ENCODE results near the gene NSUN2.
"Not testable (repeated sequence)": the region's sequence is repeated elsewhere in the genome, so short reads cannot be mapped to it uniquely, and the experiment has no call there.

Gene NSUN2

DNA sequence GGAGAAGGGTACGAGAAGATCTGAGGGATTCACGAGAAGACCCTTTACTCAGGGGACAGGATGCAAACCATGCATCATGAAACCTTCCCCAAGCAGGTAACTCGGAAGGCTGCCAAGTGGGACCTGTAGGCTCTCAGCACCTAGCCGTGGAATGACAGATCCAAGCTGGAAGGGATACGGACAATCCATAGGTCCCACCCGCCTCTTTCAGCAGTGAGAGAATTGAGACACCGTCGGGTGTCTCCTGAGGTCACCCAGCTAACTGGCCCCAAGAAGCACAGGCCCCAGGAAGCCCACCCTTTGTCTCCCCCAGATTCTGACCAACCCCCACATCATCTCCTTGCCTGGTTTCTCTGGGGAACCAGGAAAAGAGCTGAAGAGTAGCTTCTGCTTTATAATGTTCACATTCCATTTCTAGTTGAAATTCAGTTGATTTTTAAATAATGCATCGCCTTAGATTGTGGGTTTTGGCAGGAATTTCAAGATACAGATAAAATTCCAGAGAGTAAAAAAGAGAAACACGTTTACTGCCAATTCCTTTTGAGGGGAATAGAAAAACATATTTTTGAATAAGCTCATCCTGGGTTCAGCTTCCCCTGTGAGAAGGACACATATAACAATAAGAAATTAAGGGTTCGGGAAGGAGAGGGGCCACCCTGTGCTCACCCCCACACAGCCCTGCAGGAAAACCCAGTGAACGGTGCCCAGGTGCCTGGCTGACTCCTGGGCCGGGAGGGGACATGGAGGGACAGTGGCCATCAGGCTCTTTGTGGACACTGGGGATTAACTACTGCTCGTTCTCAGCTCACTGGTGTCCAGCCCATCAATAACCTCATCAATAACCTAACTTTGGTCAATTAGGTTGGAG, 51.1 kb downstream of the NSUN2 start:
- DNase-seq = no peak

DNA sequence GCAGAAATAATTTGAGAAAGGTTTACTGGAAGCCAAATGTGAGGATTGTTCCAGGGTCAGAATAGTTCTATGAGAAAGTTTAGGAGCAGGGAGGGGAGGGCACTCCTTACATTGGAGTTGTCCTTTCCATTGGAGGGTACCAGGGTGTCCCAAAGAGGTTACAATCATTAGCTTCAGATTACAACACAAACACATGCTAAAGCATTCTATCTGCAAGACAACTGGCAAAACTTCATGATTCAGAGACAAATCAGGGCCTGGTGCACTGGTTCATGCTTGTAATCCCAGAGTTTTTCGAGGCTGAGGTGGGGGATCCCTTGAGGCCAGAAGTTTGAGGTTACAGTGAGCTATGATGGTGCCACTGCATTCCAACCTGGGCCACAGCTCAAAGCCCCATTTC, 51.8 kb downstream of the NSUN2 start:
- DNase-seq = no peak

DNA sequence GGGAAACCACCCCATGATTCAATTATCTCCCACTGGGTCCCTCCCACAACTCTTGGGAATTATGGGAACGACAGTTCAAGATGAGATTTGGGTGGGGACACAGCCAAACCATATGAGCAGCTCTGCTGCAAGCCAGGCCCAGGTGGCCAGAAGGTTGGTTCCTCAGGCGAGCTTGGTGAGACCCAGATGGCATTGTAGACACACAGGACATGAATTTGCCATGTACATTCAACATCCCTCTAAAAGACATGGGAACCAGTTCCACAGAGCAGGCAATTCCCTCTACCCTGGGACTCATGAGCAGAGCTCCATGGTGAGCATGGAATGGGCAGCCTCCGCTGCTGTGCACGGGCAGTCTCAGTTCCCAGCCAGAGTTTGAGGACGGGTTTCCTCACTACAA, 53.3 kb downstream of the NSUN2 start:
- DNase-seq = no peak

DNA sequence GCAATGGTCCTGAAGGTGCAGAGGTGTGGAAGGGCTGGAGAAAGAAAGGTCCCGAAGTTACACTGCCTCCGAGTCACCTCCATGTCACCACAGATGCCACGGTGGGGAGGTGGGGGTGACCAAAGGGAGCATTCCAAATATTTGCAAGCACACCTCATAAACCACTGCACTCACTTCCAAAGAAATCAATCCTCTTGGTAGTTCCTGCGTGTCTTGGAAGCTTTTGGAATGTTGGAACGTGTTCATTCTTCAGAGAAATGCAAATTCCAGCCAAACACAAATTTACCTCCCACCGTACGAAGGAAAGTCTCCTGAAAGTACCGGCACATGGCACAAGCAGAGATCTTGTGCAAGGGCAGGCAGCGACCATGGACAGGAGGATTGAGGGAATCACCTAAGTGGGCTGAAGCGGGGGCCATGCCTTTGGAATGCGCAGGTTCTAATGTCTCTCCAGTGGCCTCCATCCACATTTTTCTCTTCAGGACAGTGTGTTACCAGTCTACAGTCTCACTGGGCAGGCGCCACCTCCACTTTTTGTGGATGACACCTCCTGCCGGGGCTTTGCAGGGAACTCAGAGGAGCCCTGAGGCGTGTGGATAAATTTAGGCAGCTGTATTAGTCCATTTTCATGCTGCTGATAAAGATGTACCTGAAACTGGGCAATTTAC, 54.0 kb downstream of the NSUN2 start:
- DNase-seq = no peak

DNA sequence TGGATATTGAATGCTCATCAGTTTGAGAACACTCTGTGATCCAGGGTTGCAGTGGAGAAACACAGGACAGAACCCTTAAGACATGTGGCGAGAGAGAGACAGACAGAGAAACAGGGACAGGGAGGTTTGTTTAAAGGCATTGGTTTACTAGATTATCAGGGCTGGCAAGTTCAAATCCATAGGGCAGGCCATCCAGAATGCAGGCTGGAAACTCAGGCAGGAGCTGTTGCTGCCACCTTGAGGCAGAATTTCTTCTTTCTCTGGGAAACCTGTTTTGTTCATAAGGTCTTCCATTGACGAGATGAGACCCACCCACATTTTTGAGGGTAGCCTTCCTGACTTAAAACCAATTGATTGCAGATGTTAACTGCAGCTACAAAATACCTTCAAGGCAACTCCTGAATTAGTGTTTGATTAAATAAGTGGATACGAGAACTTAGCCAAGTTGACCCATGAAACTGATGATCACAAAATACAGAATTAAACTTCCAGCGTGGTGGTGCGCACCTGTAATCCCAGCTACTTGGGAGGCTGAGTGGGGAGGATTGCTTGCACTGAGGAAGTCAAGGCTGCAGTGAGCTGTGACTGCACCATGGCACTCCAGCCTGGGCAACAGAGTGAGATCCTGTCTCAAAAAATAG, 55.9 kb downstream of the NSUN2 start:
- DNase-seq = no peak

DNA sequence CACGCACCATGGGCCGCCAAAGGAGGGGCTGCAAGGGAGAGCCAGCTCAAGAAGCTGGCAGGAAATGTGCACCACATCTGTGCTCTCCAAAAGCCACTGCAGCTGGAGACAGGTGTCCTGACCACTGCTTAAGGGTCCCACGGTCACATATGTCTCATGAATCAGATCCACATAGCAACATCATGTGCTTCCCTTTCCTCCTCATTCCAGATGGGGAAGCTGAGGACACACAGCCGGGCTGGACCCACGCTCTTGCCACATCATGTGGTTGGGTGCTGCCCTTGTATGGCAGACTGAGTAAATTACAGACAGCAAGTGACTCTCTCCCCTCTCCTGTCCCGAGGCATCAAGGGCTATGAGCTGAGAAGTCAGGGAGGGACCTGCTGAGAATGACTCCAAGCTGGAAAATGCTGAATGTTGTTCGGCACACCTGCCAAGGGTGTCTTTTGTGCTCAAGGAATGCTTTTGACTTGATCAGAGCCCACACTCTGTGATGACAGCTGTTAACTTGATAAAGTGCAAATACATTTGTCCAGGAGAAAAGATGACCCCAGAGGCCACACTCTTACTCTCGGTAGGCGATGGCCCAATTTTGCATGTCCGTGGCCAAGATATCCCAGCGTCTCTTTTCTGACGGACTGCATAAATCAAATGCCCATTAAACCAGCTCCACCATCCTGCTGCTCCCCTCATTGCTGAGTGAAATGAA, 58.2 kb downstream of the NSUN2 start:
- no peak for DNase-seq

DNA sequence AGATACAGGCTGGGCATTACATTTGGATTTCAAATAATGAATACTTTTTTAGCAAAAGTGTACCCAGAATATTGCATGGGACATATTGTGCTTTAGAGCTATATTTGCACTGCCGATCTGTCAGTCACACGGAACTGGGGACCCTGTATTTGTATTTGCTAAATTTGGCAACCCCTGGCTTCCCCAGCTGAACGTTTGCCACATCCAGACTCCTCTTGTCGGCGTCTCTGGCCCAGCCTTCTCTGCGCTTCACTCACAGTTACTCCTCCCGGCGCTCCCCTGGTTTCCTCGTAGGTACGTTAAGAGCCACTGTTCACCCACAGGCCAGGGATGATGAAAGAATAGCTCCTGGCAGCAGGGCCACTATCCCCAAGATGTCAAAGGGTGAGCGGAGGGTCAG, 58.7 kb downstream of the NSUN2 start:
- DNase-seq = no peak

DNA sequence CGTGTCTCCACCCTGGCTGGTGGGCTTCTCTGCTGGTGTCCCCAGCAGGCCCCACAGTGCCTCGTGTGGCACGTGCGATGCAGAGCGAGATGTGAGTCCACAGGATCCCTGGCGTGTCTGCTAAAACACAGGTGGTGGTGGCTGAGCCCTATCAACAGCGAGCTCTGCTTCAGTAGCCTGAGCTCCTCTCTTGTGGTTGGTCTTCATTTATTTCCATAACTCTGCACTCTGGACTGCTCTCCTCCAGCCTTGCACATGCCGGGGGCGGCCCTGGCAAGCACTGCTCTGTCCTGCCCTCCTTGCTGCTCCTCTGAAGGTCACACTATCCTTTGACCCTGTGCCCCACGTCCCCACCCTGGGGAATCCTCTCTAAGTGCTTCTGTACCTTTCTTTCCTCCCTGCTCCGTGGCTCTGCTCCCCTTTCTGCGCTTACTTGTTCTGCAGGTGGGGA, 59.2 kb downstream of the NSUN2 start:
- DNase-seq = no peak

DNA sequence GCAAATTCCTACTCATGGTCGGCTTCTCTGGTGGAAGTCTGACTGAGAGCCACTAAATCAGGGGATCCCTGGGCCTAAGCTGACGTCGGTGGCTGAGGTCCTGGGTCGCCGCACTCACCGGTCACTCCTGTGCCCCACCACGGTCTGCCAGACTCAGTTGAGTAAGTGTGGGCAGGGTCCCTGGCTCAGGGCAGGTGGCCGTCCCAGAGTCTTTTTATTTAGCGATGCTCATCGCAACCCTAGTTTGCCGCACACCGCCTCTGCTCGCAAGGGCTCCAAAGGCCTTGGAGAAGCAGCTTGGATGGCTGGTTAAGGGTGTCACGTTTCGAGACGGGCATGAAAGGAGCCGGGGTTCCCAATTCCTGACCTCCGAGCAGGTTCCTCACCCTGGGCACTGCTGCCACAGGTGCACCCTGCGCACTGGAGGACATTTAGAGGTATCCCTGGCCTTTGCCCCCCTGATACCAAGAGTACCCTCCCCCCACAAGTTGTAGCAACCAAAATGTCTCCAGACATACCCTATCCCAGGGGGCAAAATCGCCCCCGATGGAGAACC, 59.9 kb downstream of the NSUN2 start:
- no peak for DNase-seq

DNA sequence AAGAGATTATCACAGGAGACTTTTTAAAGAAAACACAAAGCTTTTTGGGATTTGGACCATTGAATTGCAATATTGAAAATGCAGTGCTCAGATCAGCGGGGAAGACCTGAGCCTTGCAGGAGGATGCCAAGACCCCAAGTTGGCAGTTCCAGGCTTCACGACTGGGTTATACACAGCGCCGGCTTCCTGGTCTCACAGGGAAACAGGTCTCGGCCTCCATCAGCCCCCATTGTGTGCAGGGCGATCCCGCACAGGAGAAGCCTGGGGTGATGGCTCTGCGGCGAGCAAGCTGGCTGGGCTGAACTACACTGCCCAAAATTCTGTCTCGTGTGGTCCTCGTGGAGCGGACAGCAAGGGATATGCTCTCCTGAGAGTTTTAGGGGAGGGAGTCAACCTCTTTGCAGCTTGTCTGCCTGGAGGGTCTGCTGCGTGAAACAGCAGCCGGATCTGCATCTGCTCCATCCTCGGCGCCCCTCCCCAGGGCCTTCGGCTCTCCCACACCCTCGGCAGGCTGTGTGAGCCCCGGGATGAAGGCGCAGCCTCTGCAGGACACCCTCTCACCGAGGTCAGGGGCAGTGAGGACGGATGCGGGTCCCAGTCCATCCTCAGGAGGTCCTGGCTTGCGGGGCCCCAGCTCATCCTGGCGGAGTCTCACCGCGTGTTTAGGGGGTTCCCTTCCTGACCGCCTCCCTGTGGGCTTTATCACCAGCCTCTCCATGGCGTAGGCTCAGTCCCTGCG, 60.6 kb downstream of the NSUN2 start:
- DNase-seq = no peak

DNA sequence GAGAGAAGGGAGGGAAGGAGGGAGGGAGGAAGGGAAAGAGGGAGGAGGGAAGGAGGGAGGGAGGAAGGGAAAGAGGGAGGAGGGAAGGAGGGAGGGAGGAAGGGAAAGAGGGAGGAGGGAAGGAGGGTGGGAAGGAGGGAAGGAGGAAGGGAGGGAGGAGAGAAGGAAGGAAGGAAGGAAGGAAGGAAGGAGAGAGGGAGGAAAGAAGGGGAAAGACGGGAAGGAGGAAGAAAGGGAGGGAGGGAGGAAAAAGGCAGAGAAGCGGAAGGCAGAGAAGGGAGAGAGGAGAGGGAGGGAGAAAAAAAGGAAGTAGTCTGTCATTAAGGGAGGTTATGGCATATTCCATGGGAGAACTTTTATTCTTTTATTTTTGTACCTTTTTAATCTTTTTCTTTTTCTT, 61.2 kb downstream of the NSUN2 start:
- DNase-seq = not testable (repeated sequence)

DNA sequence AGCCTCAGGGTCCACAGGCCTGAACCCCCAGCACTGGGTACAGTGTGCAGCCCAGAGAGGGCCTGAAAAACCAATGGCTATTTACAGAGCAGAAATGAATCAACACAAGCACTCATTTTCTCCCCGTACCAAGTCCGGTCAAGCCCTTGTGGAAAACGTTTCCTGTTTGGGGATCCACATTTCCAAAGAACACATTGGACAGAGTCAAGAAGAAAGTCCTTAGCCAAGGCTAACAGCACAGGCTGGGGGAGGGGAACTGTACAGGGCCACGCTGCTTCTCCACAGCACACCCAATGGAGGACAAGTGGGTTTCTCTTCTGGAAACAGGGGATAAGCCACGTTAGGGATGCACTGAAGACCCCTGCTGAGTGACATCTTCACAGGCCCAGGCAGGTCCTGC, 62.3 kb downstream of the NSUN2 start:
- no peak for DNase-seq

DNA sequence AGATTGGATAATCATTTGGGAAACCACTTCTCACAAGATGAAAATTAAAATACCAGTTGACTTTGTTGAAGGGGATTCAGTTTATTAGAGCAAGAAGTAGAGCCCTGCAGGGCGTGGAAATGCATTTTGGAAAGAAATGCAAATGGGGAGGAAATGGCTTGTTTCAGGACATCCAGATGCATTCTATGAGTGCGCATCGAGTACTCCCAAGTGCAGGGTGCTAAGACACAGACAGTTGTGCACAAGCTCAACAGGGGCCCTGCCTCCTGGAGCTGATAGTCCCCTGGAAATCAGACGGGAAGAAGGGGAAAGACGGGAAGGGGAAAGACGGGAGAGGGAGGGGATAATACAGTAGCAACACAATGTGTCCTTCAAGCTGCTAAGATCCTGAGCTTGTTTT, 64.0 kb downstream of the NSUN2 start:
- no peak for DNase-seq

DNA sequence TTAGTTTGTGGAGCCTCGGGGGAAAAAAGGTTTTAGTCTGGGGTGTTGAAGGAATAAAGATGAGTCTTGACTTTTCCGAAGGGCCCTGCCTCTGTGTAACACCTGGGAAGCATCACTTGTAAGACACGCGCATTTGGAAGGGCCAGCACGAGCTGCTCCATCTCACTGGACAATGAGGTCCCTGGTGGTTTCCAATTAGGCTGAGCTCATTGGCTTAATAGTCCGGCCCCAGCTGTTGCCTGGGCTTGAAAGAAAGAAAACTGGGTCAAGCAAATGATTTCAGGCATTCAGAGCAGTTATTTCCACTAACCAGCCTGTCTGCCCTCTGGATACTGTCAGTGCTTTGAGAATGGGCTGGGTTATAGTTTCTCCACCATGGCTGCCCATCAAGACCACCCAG, 64.5 kb downstream of the NSUN2 start:
- DNase-seq = no peak

DNA sequence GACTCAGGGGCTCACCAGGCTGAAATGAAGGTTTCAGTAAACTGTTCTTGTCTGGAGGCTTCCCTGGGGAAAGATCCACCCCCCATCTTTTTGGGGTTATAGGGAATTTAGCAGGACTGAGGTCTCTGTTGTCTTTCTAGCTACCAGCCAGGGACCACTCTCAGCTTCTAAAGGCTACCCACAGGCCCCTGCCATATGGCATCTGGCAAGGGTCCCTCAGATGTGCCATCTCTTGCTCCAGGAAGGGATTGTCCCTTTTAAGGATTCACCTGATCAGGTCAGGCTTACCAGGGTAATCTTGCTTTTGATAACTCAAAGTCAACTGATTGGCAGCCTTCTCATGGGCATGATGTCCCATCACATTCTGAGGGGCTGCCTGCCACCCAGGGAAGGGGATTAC, 65.0 kb downstream of the NSUN2 start:
- DNase-seq = no peak

DNA sequence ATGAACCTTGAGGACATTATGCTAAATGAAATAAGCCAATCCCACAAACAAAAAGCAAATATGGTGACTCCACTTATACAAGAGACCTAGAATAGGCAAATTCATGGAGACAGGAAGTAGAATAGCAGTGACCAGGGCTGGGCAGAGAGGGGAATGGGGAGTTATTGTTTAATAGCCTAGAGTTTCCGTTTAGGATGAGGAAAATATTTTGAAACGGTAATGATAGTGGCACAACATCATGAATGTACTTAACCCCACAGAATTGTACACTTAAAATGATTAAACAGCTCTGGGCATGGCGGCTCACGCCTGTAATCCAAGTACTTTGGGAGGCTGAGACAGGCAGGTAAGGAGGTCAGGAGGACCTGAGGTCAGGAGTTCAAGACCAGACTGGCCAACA, 65.8 kb downstream of the NSUN2 start:
- no peak for DNase-seq

DNA sequence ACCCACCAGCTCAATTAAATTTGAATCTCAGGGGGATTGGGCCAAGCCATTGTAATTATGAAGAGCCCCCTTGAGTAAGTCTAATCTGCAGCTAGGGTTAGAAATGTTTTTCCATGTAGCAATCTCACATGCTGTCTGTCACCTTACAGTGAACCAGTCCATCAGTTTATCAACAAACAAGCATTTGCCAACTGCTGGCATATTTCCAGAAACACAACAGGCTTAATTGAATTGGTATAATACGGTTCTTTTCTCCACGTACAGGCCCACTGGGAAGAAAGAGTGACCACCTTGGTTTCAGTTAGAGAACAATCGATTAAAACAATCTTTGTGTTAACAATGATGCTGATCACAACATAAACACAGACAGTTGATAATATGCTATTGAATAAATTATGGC, 67.4 kb downstream of the NSUN2 start:
- no peak for DNase-seq

DNA sequence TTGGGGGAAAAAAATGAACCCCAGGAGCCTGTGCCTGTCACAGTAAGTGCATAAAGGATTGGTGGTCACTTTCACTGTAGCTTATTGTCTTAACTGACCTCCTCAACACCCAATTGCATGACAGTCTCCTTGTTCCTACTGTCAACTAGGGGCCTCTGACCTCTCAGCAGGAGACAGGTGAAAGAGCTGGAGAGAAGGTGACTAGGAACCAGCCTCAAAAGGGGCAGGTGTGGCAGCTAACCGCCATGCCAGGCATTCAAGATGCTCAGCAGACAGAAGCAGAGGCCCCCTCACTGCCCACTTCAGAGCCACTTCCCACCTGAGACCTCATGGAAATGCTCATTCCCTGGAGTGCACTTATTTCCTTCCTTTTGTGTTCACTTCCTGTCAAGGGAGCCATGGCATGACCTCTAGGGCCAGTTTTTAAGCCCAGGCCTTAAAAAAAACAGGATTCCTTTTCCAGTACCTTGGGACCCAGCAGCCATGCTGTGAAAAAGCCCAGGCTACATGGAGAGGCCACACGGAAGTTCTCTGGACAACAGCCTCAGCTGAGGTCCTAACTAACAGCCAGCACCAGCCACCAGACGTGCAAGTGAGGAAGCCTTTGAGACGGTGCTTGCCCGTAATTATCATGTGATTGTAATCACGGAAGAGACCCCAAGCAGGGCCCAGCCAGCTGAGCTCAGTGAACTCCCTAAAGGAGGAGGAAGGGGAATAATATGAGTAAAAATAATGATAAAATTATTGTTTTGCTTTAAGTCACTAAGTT, 74.9 kb downstream of the NSUN2 start:
- no peak for DNase-seq

DNA sequence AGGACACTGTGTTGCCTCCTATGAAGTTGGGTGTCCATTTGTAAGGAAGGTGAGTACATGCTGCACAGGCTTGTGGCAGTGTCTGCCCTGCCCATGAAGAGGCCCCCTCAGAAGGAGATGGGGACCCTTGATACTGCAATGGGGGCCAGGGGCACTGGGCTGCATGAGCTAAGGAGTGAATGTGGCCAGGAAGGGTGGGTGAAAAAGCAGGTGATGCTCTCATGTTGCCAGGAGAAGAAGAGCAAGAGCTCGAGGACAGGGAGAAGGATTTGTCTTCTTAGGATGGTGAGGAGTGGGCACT, 76.1 kb downstream of the NSUN2 start:
- no peak for DNase-seq

DNA sequence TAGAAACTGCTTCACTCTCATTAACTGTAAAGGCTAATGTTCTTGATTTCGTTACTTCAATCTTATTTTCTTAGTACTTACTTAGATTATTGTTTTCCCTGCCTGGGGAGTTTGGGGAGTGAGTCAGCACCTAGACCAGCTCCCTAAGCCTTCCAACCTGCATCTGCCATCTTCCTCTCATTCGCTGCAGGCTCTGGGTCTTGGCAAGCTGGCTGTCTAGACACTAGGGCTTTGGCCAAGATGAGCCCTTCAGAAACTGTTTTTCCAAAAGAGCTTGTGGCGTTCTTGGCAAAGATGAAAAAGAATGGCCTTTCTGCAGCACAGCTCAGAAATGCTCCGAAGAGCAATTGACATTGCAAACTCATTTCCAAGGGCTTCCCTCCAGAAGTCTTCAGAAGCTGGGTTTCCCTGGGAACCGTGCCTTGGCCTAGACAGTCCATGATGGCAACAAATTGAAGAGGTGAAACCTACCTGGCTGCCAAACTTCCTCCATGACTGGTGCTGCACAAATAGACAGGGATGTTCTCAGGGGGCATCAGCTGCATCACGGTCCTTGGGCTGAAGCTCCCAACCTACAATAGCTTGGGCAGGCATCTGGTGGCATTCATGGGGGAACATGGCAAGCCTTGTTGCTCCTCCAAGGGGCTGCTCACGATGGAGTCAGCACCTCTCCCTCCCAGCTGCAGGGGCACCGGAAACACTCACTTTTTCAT, 76.6 kb downstream of the NSUN2 start:
- no peak for DNase-seq

DNA sequence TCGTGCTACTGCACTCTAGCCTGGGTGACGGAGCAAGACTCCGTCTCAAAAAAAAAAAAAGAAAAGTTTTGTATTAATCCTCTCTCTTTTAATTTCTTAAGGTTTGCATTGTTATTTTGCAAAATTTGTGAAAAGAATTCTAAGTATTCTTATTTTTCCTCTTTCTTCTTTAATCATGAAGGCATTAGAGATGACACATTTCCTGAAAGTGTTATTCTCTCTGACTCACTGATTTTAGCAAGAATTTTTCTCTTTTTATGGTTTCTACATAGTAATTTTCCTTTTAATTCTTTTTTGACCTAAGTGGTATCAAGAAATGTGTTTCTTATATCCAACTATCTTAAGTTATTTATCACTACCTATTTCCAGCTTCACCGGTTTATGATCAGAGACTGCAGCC, 78.0 kb downstream of the NSUN2 start:
- no peak for DNase-seq
